K562 (cell line): Measurements from ENCODE around the gene SLC1A2. TPM values are rescaled to one million over a fixed set of nuclear protein-coding genes. Genes with fewer than 3 reads are reported as not detected.

Source experiments
- BHLHE40 ChIP-seq: IDR thresholded peaks from 2 replicates; pipeline ENCODE4 v1.6.1; 2011; ENCODE audit warnings: low read length, improper control_type of control experiment
- CBX8 ChIP-seq: fragments of 200-600 bp; sonication (generic); IDR thresholded peaks from 2 replicates; pipeline ENCODE4 v1.6.1; 2012; ENCODE audit warnings: borderline replicate concordance, mixed run types, low read depth, mild to moderate bottlenecking, moderate library complexity, mixed read lengths, low read length, control low read depth, inconsistent platforms; ENCODE audit not compliant: poor library complexity, severe bottlenecking; ENCODE audit errors: extremely low read depth
- EP300 ChIP-seq: IDR thresholded peaks from 2 replicates; pipeline ENCODE4 v1.6.1; 2012; ENCODE audit warnings: low read length, improper control_type of control experiment
- JUNB ChIP-seq: fragments of 450-650 bp; formaldehyde crosslinking; conservative IDR thresholded peaks from 2 replicates; pipeline ENCODE4 v1.4.0; 2020; ENCODE audit warnings: mild to moderate bottlenecking
- SAFB2 ChIP-seq: fragments of 200-400 bp; formaldehyde crosslinking; IDR thresholded peaks from 2 replicates; pipeline ENCODE4 v1.6.1; 2018; ENCODE audit warnings: borderline replicate concordance, low read length, low read depth, moderate library complexity; ENCODE audit not compliant: severe bottlenecking
- SETDB1 ChIP-seq: IDR thresholded peaks from one replicate; pipeline ENCODE4 v1.6.1; 2012; ENCODE audit warnings: low read length, control low read depth, inconsistent platforms
- SNIP1 ChIP-seq: fragments of 450-650 bp; IDR thresholded peaks from 2 replicates; pipeline ENCODE4 v1.7.1; 2017; ENCODE audit warnings: low read depth, mild to moderate bottlenecking
- SPI1 ChIP-seq: IDR thresholded peaks from 2 replicates; pipeline ENCODE4 v1.6.1; 2011; ENCODE audit warnings: low read depth, low read length, control low read depth, borderline replicate concordance
- U2AF1 ChIP-seq: fragments of 200-400 bp; formaldehyde crosslinking; optimal IDR thresholded peaks from 2 replicates; pipeline ENCODE3; 2017; ENCODE audit warnings: mild to moderate bottlenecking, low read depth, low read length, moderate library complexity
- ZBTB1 ChIP-seq: sonication (generic); formaldehyde crosslinking; IDR thresholded peaks from 2 replicates; pipeline ENCODE4 v1.8.1; 2023; ENCODE audit warnings: missing genetic modification reagents, low read depth, mild to moderate bottlenecking, borderline replicate concordance
- ZNF324 ChIP-seq: fragments of 250-450 bp; sonication (Bioruptor Pico); IDR thresholded peaks from 2 replicates; pipeline ENCODE4 v1.4.0; 2020; ENCODE audit warnings: mild to moderate bottlenecking
- ZNF436 ChIP-seq: fragments of 250-450, 450-650 bp; sonication (Bioruptor Pico); formaldehyde crosslinking; IDR thresholded peaks from 2 replicates; pipeline ENCODE4 v1.7.0; 2020; ENCODE audit warnings: mild to moderate bottlenecking
- polyA plus RNA-seq, 8 experiments: library from polyadenylated mRNA; depleted of rRNA in 4 of 8; stranded (reverse) in 5 of 8; unstranded in 3 of 8; fragments of >200 nt; fragmentation: Nextera tagmentation in 2 of 8; fragmentation: Illumina TruSeq in 1 of 8; extraction: Ambion mirVana in 2 of 8; extraction: Trizol in 1 of 8; gene quantifications; 2 replicates each; pipeline versions ENCODE4 v1.2.1 to v1.2.3, GENCODE V29; 2011 to 2014; ENCODE audit warnings: inconsistent platforms in 1 of 8, missing spikeins in 1 of 8
- total RNA-seq, 7 experiments: library from RNA; depleted of rRNA in 6 of 7; stranded (reverse); fragments of >200 nt in 6 of 7; fragmentation: Illumina TruSeq in 2 of 7; extraction: Trizol in 2 of 7; gene quantifications; 2 replicates each; pipeline versions ENCODE4 v1.2.1 to v1.2.3, GENCODE V29; 2011 to 2021; ENCODE audit warnings: low replicate concordance in 1 of 7
- TF ChIP-seq, protein P1 (sequence below), 2 experiments: fragments of 450-650 bp in 1 of 2; IDR thresholded peaks; 2 replicates each; pipeline ENCODE4 v1.6.1; 2011 to 2017; ENCODE audit warnings: low read depth in 2 of 2, antibody characterized with exemption in 1 of 2, borderline replicate concordance in 1 of 2, low read length in 1 of 2, mild to moderate bottlenecking in 1 of 2, mixed read lengths in 1 of 2; ENCODE audit not compliant: control insufficient read depth in 1 of 2
- TF ChIP-seq, protein P2 (sequence below): fragments of 250-450 bp; sonication (Bioruptor Pico); IDR thresholded peaks from 2 replicates; pipeline ENCODE4 v1.6.1; 2021; ENCODE audit warnings: mild to moderate bottlenecking
- TF ChIP-seq, protein P3 (sequence below), 2 experiments: fragments of 450-650 bp; IDR thresholded peaks; 2 replicates each; pipeline ENCODE4 v1.6.1; 2018; ENCODE audit warnings: mild to moderate bottlenecking in 2 of 2, low read depth in 1 of 2; ENCODE audit not compliant: partially characterized antibody in 2 of 2
- TF ChIP-seq, protein P4 (sequence below): fragments of 450-650 bp; IDR thresholded peaks from 2 replicates; pipeline ENCODE4 v1.6.1; 2016; ENCODE audit warnings: low read depth, mild to moderate bottlenecking, moderate library complexity

The SLC1A2 gene
- total and polyA plus RNA-seq, 9 of the 15 experiments (the other 6 are each of a cell fraction or from before 2014, with no cell fraction given) = 0.03 to 0.07 (median 0.04) TPM; not detected in 5

DNA sequence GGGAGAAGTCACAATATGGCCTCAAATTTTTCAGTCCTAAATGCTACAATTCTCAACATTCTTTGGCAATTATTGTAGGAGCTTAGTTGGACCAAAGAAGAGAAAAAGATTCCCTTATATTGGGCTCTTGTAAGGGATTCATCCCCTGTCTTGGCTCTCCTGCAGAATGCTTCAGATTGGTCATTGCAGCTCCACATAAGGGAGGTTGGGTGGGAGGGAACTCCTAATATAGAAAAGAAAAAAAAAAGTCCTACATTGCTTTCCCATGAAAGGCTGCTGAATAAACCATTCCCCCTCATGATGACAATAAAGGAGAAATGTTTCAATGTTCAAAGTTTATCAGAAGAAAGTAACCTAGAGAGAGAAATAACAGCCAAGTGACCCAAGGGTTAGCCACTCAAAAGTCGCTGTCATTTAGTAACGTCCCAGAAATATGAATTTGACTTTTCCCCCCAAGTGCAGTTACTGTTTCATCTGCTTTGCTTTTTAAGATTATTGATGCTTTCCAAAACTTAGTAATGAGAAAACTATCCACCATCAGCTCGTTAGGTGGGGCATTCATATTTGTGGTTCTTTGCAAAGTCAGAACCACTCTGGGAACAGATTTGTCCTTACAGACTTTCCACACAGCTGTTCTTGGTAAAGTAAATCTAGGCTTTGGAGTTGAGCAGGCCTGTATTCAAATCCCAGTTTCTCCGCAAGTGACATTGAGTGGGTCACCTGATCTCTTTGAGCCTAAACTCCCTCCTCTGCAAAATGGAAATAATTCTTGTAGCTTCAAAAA is 5.0 kb upstream of the SLC1A2 start (continued):
- no peak for TF ChIP-seq CBX8
- TF ChIP-seq, protein P1, sequence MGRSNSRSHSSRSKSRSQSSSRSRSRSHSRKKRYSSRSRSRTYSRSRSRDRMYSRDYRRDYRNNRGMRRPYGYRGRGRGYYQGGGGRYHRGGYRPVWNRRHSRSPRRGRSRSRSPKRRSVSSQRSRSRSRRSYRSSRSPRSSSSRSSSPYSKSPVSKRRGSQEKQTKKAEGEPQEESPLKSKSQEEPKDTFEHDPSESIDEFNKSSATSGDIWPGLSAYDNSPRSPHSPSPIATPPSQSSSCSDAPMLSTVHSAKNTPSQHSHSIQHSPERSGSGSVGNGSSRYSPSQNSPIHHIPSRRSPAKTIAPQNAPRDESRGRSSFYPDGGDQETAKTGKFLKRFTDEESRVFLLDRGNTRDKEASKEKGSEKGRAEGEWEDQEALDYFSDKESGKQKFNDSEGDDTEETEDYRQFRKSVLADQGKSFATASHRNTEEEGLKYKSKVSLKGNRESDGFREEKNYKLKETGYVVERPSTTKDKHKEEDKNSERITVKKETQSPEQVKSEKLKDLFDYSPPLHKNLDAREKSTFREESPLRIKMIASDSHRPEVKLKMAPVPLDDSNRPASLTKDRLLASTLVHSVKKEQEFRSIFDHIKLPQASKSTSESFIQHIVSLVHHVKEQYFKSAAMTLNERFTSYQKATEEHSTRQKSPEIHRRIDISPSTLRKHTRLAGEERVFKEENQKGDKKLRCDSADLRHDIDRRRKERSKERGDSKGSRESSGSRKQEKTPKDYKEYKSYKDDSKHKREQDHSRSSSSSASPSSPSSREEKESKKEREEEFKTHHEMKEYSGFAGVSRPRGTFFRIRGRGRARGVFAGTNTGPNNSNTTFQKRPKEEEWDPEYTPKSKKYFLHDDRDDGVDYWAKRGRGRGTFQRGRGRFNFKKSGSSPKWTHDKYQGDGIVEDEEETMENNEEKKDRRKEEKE (IDR thresholded peaks at IDR 0.05; ENCODE audit: borderline replicate concordance in 1 of 2, control insufficient read depth in 1 of 2, low read depth in 2 of 2, low read length in 1 of 2) = no peak
- TF ChIP-seq ZBTB1 = no peak
- TF ChIP-seq, protein P2, sequence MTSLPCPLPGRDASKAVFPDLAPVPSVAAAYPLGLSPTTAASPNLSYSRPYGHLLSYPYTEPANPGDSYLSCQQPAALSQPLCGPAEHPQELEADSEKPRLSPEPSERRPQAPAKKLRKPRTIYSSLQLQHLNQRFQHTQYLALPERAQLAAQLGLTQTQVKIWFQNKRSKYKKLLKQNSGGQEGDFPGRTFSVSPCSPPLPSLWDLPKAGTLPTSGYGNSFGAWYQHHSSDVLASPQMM (CRISPR knock-in tag) = no peak
- no peak for TF ChIP-seq EP300
- no peak for TF ChIP-seq SETDB1
- no peak for TF ChIP-seq U2AF1
- no peak for TF ChIP-seq JUNB
- TF ChIP-seq SAFB2 = no peak
- no peak for TF ChIP-seq ZNF324 (CRISPR knock-in tag)
- TF ChIP-seq SNIP1 = no peak
- TF ChIP-seq, protein P3, sequence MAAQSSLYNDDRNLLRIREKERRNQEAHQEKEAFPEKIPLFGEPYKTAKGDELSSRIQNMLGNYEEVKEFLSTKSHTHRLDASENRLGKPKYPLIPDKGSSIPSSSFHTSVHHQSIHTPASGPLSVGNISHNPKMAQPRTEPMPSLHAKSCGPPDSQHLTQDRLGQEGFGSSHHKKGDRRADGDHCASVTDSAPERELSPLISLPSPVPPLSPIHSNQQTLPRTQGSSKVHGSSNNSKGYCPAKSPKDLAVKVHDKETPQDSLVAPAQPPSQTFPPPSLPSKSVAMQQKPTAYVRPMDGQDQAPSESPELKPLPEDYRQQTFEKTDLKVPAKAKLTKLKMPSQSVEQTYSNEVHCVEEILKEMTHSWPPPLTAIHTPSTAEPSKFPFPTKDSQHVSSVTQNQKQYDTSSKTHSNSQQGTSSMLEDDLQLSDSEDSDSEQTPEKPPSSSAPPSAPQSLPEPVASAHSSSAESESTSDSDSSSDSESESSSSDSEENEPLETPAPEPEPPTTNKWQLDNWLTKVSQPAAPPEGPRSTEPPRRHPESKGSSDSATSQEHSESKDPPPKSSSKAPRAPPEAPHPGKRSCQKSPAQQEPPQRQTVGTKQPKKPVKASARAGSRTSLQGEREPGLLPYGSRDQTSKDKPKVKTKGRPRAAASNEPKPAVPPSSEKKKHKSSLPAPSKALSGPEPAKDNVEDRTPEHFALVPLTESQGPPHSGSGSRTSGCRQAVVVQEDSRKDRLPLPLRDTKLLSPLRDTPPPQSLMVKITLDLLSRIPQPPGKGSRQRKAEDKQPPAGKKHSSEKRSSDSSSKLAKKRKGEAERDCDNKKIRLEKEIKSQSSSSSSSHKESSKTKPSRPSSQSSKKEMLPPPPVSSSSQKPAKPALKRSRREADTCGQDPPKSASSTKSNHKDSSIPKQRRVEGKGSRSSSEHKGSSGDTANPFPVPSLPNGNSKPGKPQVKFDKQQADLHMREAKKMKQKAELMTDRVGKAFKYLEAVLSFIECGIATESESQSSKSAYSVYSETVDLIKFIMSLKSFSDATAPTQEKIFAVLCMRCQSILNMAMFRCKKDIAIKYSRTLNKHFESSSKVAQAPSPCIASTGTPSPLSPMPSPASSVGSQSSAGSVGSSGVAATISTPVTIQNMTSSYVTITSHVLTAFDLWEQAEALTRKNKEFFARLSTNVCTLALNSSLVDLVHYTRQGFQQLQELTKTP (IDR thresholded peaks at IDR 0.05; ENCODE audit: low read depth in 1 of 2, partially characterized antibody in 2 of 2) = no peak
- TF ChIP-seq SPI1 = no peak
- no peak for TF ChIP-seq ZNF436 (CRISPR knock-in tag)
- TF ChIP-seq, protein P4, sequence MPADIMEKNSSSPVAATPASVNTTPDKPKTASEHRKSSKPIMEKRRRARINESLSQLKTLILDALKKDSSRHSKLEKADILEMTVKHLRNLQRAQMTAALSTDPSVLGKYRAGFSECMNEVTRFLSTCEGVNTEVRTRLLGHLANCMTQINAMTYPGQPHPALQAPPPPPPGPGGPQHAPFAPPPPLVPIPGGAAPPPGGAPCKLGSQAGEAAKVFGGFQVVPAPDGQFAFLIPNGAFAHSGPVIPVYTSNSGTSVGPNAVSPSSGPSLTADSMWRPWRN = no peak
- no peak for TF ChIP-seq BHLHE40
